Measurements from ENCODE around the gene ITM2B.

Gene ITM2B

GRCh38 chr13:48316826-48317510 lies 84.0 kb downstream of the ITM2B start:
- TF ChIP-seq CTCF (IDR thresholded peaks at IDR 0.05) = no peak
- Histone ChIP-seq H3K27ac (no peak overlapping the region), H3K4me3 (ENCODE audit: low read depth, low read length) (no peak overlapping the region), H3K4me2 (ENCODE audit: low read length) (no peak overlapping the region), H3K9ac (no peak overlapping the region), H3K79me2 (peaks cover 5% of the 10 kb centered on the region), H3K36me3 (ENCODE audit: control insufficient read depth, insufficient read depth, low read length) (no peaks in the 10 kb centered on the region), H3K27me3 (ENCODE audit: control insufficient read depth, insufficient read depth, low read length) (no peaks in the 10 kb centered on the region), H2AFZ (no peak overlapping the region), H3K9me3 (ENCODE audit: control insufficient read depth, low read length) (no peaks in the 10 kb centered on the region), H3K4me1 (no peaks in the 10 kb centered on the region)

GRCh38 chr13:48317511-48318376 lies 84.7 kb downstream of the ITM2B start:
- H3K4me3 ChIP-seq (ENCODE audit: low read depth, low read length) = no peak overlapping the region
- no peak overlapping the region for H3K4me2 ChIP-seq (ENCODE audit: low read length)
- H3K79me2 ChIP-seq = peaks cover 7% of the 10 kb centered on the region
- H3K9me3 ChIP-seq (ENCODE audit: control insufficient read depth, low read length) = no peaks in the 10 kb centered on the region
- H3K4me1 ChIP-seq = no peaks in the 10 kb centered on the region
- no peak overlapping the region for H2AFZ ChIP-seq
- H3K27ac ChIP-seq = no peak overlapping the region
- no peaks in the 10 kb centered on the region for H3K27me3 ChIP-seq (ENCODE audit: control insufficient read depth, insufficient read depth, low read length)
- no peak overlapping the region for H3K9ac ChIP-seq
- H3K36me3 ChIP-seq (ENCODE audit: control insufficient read depth, insufficient read depth, low read length) = no peaks in the 10 kb centered on the region
- no peak for TF ChIP-seq CTCF (IDR thresholded peaks at IDR 0.05)

GRCh38 chr13:48318377-48318811 lies 85.4 kb downstream of the ITM2B start:
- no peaks in the 10 kb centered on the region for H3K9me3 ChIP-seq (ENCODE audit: control insufficient read depth, low read length)
- H3K4me2 ChIP-seq (ENCODE audit: low read length) = no peak overlapping the region
- TF ChIP-seq CTCF (IDR thresholded peaks at IDR 0.05) = no peak
- H3K27ac ChIP-seq = no peak overlapping the region
- peaks cover 8% of the 10 kb centered on the region for H3K79me2 ChIP-seq
- H3K27me3 ChIP-seq (ENCODE audit: control insufficient read depth, insufficient read depth, low read length) = no peaks in the 10 kb centered on the region
- H3K9ac ChIP-seq = no peak overlapping the region
- no peak overlapping the region for H2AFZ ChIP-seq
- no peaks in the 10 kb centered on the region for H3K36me3 ChIP-seq (ENCODE audit: control insufficient read depth, insufficient read depth, low read length)
- no peak overlapping the region for H3K4me3 ChIP-seq (ENCODE audit: low read depth, low read length)
- H3K4me1 ChIP-seq = no peaks in the 10 kb centered on the region

- H2AFZ ChIP-seq = no peak overlapping the region
- no peaks in the 10 kb centered on the region for H3K27me3 ChIP-seq (ENCODE audit: control insufficient read depth, insufficient read depth, low read length)
- no peak overlapping the region for H3K9ac ChIP-seq
- TF ChIP-seq CTCF (IDR thresholded peaks at IDR 0.05) = no peak
- H3K79me2 ChIP-seq = peaks cover 8% of the 10 kb centered on the region
- H3K9me3 ChIP-seq (ENCODE audit: control insufficient read depth, low read length) = no peaks in the 10 kb centered on the region
- no peaks in the 10 kb centered on the region for H3K4me1 ChIP-seq
- no peak overlapping the region for H3K4me2 ChIP-seq (ENCODE audit: low read length)
- no peak overlapping the region for H3K4me3 ChIP-seq (ENCODE audit: low read depth, low read length)
- no peaks in the 10 kb centered on the region for H3K36me3 ChIP-seq (ENCODE audit: control insufficient read depth, insufficient read depth, low read length)
- no peak overlapping the region for H3K27ac ChIP-seq
Observed at GRCh38 chr13:48318821-48319511, 86.0 kb downstream of the ITM2B start.
